ENCODE results near the gene MED29.

DNA sequence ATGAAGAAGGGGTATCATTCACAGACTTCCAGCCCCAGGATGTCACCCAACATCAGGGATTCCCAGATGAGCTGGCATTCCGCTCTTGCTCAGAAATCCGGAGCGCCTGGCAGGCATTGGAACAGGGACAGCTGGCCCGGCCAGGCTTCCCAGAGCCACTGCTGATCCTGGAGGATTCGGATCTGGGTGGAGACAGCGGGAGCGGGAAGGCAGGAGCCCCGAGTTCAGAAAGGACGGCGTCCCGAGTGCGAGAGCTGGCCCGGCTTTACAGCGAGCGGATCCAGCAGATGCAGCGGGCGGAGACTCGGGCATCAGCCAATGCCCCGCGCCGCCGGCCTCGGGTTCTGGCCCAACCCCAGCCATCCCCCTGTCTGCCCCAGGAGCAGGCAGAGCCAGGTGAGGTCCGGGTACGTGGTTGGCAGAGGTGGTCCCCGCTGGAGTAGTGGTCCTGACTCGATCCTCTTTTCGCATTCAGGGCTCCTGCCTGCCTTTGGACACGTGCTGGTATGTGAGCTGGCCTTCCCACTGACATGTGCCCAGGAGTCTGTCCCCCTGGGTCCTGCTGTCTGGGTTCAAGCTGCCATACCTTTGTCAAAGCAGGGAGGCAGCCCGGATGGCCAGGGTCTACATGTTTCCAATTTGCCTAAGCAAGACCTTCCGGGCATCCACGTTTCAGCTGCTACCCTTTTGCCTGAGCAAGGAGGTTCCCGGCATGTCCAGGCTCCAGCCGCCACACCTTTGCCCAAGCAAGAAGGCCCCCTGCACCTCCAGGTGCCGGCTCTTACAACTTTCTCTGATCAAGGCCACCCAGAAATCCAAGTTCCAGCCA lies 32.3 kb downstream of the MED29 start:
- TF ChIP-seq, protein P1, sequence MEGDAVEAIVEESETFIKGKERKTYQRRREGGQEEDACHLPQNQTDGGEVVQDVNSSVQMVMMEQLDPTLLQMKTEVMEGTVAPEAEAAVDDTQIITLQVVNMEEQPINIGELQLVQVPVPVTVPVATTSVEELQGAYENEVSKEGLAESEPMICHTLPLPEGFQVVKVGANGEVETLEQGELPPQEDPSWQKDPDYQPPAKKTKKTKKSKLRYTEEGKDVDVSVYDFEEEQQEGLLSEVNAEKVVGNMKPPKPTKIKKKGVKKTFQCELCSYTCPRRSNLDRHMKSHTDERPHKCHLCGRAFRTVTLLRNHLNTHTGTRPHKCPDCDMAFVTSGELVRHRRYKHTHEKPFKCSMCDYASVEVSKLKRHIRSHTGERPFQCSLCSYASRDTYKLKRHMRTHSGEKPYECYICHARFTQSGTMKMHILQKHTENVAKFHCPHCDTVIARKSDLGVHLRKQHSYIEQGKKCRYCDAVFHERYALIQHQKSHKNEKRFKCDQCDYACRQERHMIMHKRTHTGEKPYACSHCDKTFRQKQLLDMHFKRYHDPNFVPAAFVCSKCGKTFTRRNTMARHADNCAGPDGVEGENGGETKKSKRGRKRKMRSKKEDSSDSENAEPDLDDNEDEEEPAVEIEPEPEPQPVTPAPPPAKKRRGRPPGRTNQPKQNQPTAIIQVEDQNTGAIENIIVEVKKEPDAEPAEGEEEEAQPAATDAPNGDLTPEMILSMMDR (IDR thresholded peaks at IDR 0.05) = no peak
- no peak for TF ChIP-seq POLR2AphosphoS5 (IDR thresholded peaks at IDR 0.05)

Data from stomach (tissue), 4 donors.